CD4-positive, alpha-beta memory T cell (primary cell): ENCODE data around the gene CSF3. TPM values are rescaled to one million over a fixed set of nuclear protein-coding genes. Genes with fewer than 3 reads are reported as not detected.

Source experiments
- CTCF ChIA-PET: fragments of 350-600 bp; sonication (Branson Sonifier 250); formaldehyde crosslinking; loops from one replicate; lab custom pipeline; 2021; ENCODE audit warnings: inconsistent platforms; ENCODE audit not compliant: partially characterized antibody; lab: Charles Lee
- POLR2A ChIA-PET: fragments of 350-600 bp; sonication (Branson Sonifier 250); formaldehyde crosslinking; loops from one replicate; lab custom pipeline; 2021; ENCODE audit not compliant: partially characterized antibody; lab: Charles Lee
- DNase-seq, 5 donors: peaks; one replicate each; pipeline versions ENCODE4 v3.0.0 to v3.0.0-alpha.2; 2020 to 2022; ENCODE audit warnings: mixed read lengths in 1 of 5
- H3K27ac ChIP-seq: one replicate; pipeline ENCODE4 v1.7.0; 2013; ENCODE audit warnings: low read depth, low read length
- H3K27me3 ChIP-seq: 2 replicates; pipeline ENCODE4 v1.7.0; 2013; ENCODE audit warnings: mild to moderate bottlenecking, low read length, moderate library complexity; ENCODE audit not compliant: insufficient read depth
- H3K36me3 ChIP-seq: 2 replicates; pipeline ENCODE4 v1.7.0; 2013; ENCODE audit warnings: mild to moderate bottlenecking, low read length, moderate library complexity; ENCODE audit not compliant: insufficient read depth
- H3K4me1 ChIP-seq: 2 replicates; pipeline ENCODE4 v1.7.0; 2013; ENCODE audit warnings: mild to moderate bottlenecking, low read length, moderate library complexity; ENCODE audit not compliant: insufficient read depth
- H3K4me3 ChIP-seq, 2 donors: one replicate each; pipeline ENCODE4 v1.7.0; 2013; ENCODE audit warnings: low read length in 2 of 2, mild to moderate bottlenecking in 1 of 2
- H3K9me3 ChIP-seq, 2 donors: one replicate each; pipeline ENCODE4 v1.7.0; 2013; ENCODE audit warnings: low read length in 2 of 2, control low read depth in 1 of 2; ENCODE audit not compliant: control insufficient read depth in 1 of 2
- H3K27ac Mint-ChIP-seq, 7 donors: one replicate each; pipeline ENCODE4 v1.8.0; 2020 to 2021; ENCODE audit warnings: mixed read lengths in 7 of 7, mild to moderate bottlenecking in 6 of 7, inconsistent platforms in 3 of 7, moderate library complexity in 3 of 7
- H3K27me3 Mint-ChIP-seq, 2 donors: one replicate each; pipeline ENCODE4 v1.8.0; 2020 to 2021; ENCODE audit warnings: mixed read lengths in 2 of 2
- H3K36me3 Mint-ChIP-seq, 2 donors: one replicate each; pipeline ENCODE4 v1.8.0; 2020 to 2021; ENCODE audit warnings: mixed read lengths in 2 of 2, inconsistent platforms in 1 of 2, mild to moderate bottlenecking in 1 of 2
- H3K4me1 Mint-ChIP-seq, 4 donors: one replicate each; pipeline ENCODE4 v1.8.0; 2020 to 2021; ENCODE audit warnings: mixed read lengths in 4 of 4, mild to moderate bottlenecking in 1 of 4
- H3K4me3 Mint-ChIP-seq, 8 donors: one replicate each; pipeline ENCODE4 v1.8.0; 2020 to 2021; ENCODE audit warnings: mixed read lengths in 8 of 8, mild to moderate bottlenecking in 7 of 8, moderate library complexity in 6 of 8, inconsistent platforms in 3 of 8
- H3K9me3 Mint-ChIP-seq, 8 donors: one replicate each; pipeline ENCODE4 v1.8.0; 2020 to 2021; ENCODE audit warnings: mixed read lengths in 8 of 8, mild to moderate bottlenecking in 5 of 8, inconsistent platforms in 3 of 8, moderate library complexity in 1 of 8
- intact Hi-C: fragments of 100-400 bp; cut with micrococcal nuclease; formaldehyde crosslinking; loops from one replicate; pipeline ENCODE4 v1.15.1; 2023
- polyA plus RNA-seq, 2 donors: library from polyadenylated mRNA; unstranded; fragments of 300-500 nt; fragmentation: Illumina TruSeq; gene quantifications; one replicate each; pipeline ENCODE4 v1.2.3, GENCODE V29; 2021
- total RNA-seq, 2 experiments: library from RNA; stranded (reverse); gene quantifications; one replicate each; pipeline ENCODE4 v1.2.3, GENCODE V29; 2021

CSF3 gene
- total and polyA plus RNA-seq, 4 experiments from 2014 or later, result not detected

- ChIA-PET CTCF (interaction anchor here (0.8 to 1.6 kb wide), 4 partner anchors 9 to 133 kb away, joined by 3 to 5 read pairs (median 4); no protein-coding TSS in a partner anchor), POLR2A (no interaction called here)
- Histone ChIP-seq H3K9me3 (no peaks in the 10 kb centered on the region), H3K4me1 (no peaks in the 10 kb centered on the region), H3K27ac (no peak overlapping the region), H3K27me3 (no peaks in the 10 kb centered on the region), H3K36me3 (peaks cover 43% of the 10 kb centered on the region), H3K4me3 (no peak overlapping the region)
- intact Hi-C loops, result no loop called here
- no peak overlapping the region for H3K4me3 Mint-ChIP-seq
- no peaks in the 10 kb centered on the region for H3K27me3 Mint-ChIP-seq
- peaks cover 0 to 5% (median 2%) of the 10 kb centered on the region in 4 donors for H3K4me1 Mint-ChIP-seq
- DNase-seq, result no peak
- no peaks in the 10 kb centered on the region for H3K9me3 Mint-ChIP-seq
- no peak overlapping the region for H3K27ac Mint-ChIP-seq
- peaks cover 25 to 36% of the 10 kb centered on the region in 2 donors for H3K36me3 Mint-ChIP-seq
Measured at GRCh38 chr17:40035162-40035559, 19.9 kb downstream of the CSF3 start.

- H3K27ac Mint-ChIP-seq, result peak overlapping the region in 2 of 7 donors; percentile 18 to 87
- Histone ChIP-seq H3K4me3 (no peak overlapping the region), H3K27ac (no peak overlapping the region), H3K9me3 (no peaks in the 10 kb centered on the region), H3K4me1 (no peaks in the 10 kb centered on the region), H3K27me3 (no peaks in the 10 kb centered on the region), H3K36me3 (peaks cover 14% of the 10 kb centered on the region)
- peaks cover 14 to 25% of the 10 kb centered on the region in 2 donors for H3K36me3 Mint-ChIP-seq
- no peaks in the 10 kb centered on the region for H3K9me3 Mint-ChIP-seq
- H3K4me3 Mint-ChIP-seq, result no peak overlapping the region
- no peak for DNase-seq
- CTCF ChIA-PET, result interaction anchor here (0.7 to 3.7 kb wide), 6 partner anchors 8 to 153 kb away, joined by 3 to 24 read pairs (median 5); no protein-coding TSS in a partner anchor
- POLR2A ChIA-PET, result interaction anchor here (1.3 kb wide), 1 partner anchor 72 kb away, joined by 3 read pairs; no protein-coding TSS in a partner anchor
- no peaks in the 10 kb centered on the region for H3K27me3 Mint-ChIP-seq
- intact Hi-C loops, result no loop called here
- H3K4me1 Mint-ChIP-seq, result peaks cover 0 to 6% (median 2%) of the 10 kb centered on the region in 4 donors
Measured at GRCh38 chr17:40038882-40039513, 23.8 kb downstream of the CSF3 start.

GRCh38 chr17:40041196-40041595 lies 26.0 kb downstream of the CSF3 start:
- no peak for DNase-seq
- Mint-ChIP-seq H3K4me1 (peaks cover 0 to 6% (median 2%) of the 10 kb centered on the region in 4 donors), H3K27me3 (no peaks in the 10 kb centered on the region), H3K9me3 (no peaks in the 10 kb centered on the region), H3K4me3 (no peak overlapping the region), H3K27ac (peak overlapping the region in 1 of 7 donors; percentile 23), H3K36me3 (peaks cover 12 to 15% of the 10 kb centered on the region in 2 donors)
- Histone ChIP-seq H3K4me1 (no peaks in the 10 kb centered on the region), H3K4me3 (no peak overlapping the region), H3K27me3 (no peaks in the 10 kb centered on the region), H3K9me3 (no peaks in the 10 kb centered on the region), H3K27ac (no peak overlapping the region), H3K36me3 (no peaks in the 10 kb centered on the region)
- POLR2A ChIA-PET, result no interaction called here
- CTCF ChIA-PET, result interaction anchor here (0.9 to 1.3 kb wide), 4 partner anchors 11 to 71 kb away, joined by 3 to 4 read pairs (median 3); no protein-coding TSS in a partner anchor
- intact Hi-C loops, result no loop called here

- peaks cover 7 to 18% (median 14%) of the 10 kb centered on the region in 4 donors for H3K4me1 Mint-ChIP-seq
- peaks cover 13% of the 10 kb centered on the region for H3K4me1 ChIP-seq
- H3K27ac ChIP-seq, result no peak overlapping the region
- H3K9me3 Mint-ChIP-seq, result no peaks in the 10 kb centered on the region
- H3K36me3 Mint-ChIP-seq, result peaks cover 11 to 14% of the 10 kb centered on the region in 2 donors
- DNase-seq, result no peak
- no peak overlapping the region for H3K27ac Mint-ChIP-seq
- POLR2A ChIA-PET, result interaction anchor here (1.1 kb wide), 1 partner anchor 56 kb away, joined by 3 read pairs; no protein-coding TSS in a partner anchor
- intact Hi-C loops, result no loop called here
- H3K4me3 ChIP-seq, result no peak overlapping the region
- CTCF ChIA-PET, result interaction anchor here (1.2 to 26.4 kb wide), 4 partner anchors 18 to 112 kb away, joined by 3 to 543 read pairs (median 25); partner anchors contain the start of gene NR1D1
- H3K36me3 ChIP-seq, result peaks cover 6% of the 10 kb centered on the region
- peak overlapping the region in 1 of 8 donors; percentile 28 for H3K4me3 Mint-ChIP-seq
- H3K27me3 ChIP-seq, result peaks cover 3% of the 10 kb centered on the region
- H3K9me3 ChIP-seq, result no peaks in the 10 kb centered on the region
- H3K27me3 Mint-ChIP-seq, result peaks cover 3 to 8% of the 10 kb centered on the region in 2 donors
Measured at GRCh38 chr17:40056379-40057015, 41.3 kb downstream of the CSF3 start.

- ChIA-PET POLR2A (interaction anchor here (1.0 kb wide), 1 partner anchor 11 kb away, joined by 3 read pairs; no protein-coding TSS in a partner anchor), CTCF (interaction anchor here (0.7 to 26.4 kb wide), 6 partner anchors 11 to 49 kb away, joined by 3 to 543 read pairs (median 6); partner anchors contain the start of gene NR1D1)
- no peaks in the 10 kb centered on the region for H3K36me3 ChIP-seq
- H3K4me3 ChIP-seq, result no peak overlapping the region
- intact Hi-C loops, result no loop called here
- H3K9me3 ChIP-seq, result no peaks in the 10 kb centered on the region
- peaks cover 17% of the 10 kb centered on the region for H3K4me1 ChIP-seq
- no peak for DNase-seq
- H3K4me1 Mint-ChIP-seq, result peaks cover 14 to 27% (median 18%) of the 10 kb centered on the region in 4 donors
- no peaks in the 10 kb centered on the region for H3K9me3 Mint-ChIP-seq
- H3K4me3 Mint-ChIP-seq, result no peak overlapping the region
- H3K36me3 Mint-ChIP-seq, result peaks cover 4 to 5% of the 10 kb centered on the region in 2 donors
- H3K27ac Mint-ChIP-seq, result peak overlapping the region in 1 of 7 donors; percentile 42
- H3K27ac ChIP-seq, result no peak overlapping the region
- H3K27me3 Mint-ChIP-seq, result peaks cover 3 to 8% of the 10 kb centered on the region in 2 donors
- H3K27me3 ChIP-seq, result peaks cover 3% of the 10 kb centered on the region
Measured at GRCh38 chr17:40058186-40058784, 43.0 kb downstream of the CSF3 start.

GRCh38 chr17:40058865-40059264 lies 43.6 kb downstream of the CSF3 start:
- Mint-ChIP-seq H3K36me3 (peaks cover 4 to 5% of the 10 kb centered on the region in 2 donors), H3K9me3 (no peaks in the 10 kb centered on the region), H3K4me1 (peaks cover 10 to 28% (median 19%) of the 10 kb centered on the region in 4 donors), H3K27ac (peak overlapping the region in 2 of 7 donors; percentile 4 to 22), H3K27me3 (peaks cover 3 to 8% of the 10 kb centered on the region in 2 donors), H3K4me3 (no peak overlapping the region)
- Histone ChIP-seq H3K4me1 (peaks cover 18% of the 10 kb centered on the region), H3K27ac (no peak overlapping the region), H3K27me3 (peaks cover 3% of the 10 kb centered on the region), H3K36me3 (no peaks in the 10 kb centered on the region), H3K9me3 (no peaks in the 10 kb centered on the region), H3K4me3 (no peak overlapping the region)
- intact Hi-C loops, result no loop called here
- DNase-seq, result no peak
- POLR2A ChIA-PET, result interaction anchor here (1.4 kb wide), 1 partner anchor 53 kb away, joined by 4 read pairs; no protein-coding TSS in a partner anchor
- CTCF ChIA-PET, result interaction anchor here (0.9 to 26.4 kb wide), 6 partner anchors 11 to 48 kb away, joined by 3 to 543 read pairs (median 6); partner anchors contain the start of gene NR1D1
